Activated naive CD4-positive, alpha-beta T cell treated with anti-CD3 and anti-CD28 coated beads, Interleukin-2, amount 50 U/mL, for 72 hours (primary cell): Measurements from ENCODE around the gene CEP112. TPM values are rescaled to one million over a fixed set of nuclear protein-coding genes. Genes with fewer than 3 reads are reported as not detected.
"Not testable (repeated sequence)": the region's sequence is repeated elsewhere in the genome, so short reads cannot be mapped to it uniquely, and the experiment has no call there.

Experiments
- ATAC-seq, 2 donors: fragments of 150-1000 bp; cut with Tn5 transposase; 2 replicates each; pipeline ENCODE4 v1.10.0; 2021; ENCODE audit warnings: mild to moderate bottlenecking in 2 of 2, moderate library complexity in 2 of 2
- DNase-seq, 2 donors: peaks; one replicate each; pipeline ENCODE4 v3.0.0; 2021 to 2022; ENCODE audit warnings: low spot score in 2 of 2
- H3K27ac Mint-ChIP-seq, 2 donors: one replicate each; pipeline ENCODE4 v1.8.0; 2022; ENCODE audit warnings: mild to moderate bottlenecking in 2 of 2, mixed read lengths in 2 of 2
- H3K36me3 Mint-ChIP-seq, 2 donors: one replicate each; pipeline ENCODE4 v1.8.0; 2022; ENCODE audit warnings: mixed read lengths in 2 of 2
- H3K9me3 Mint-ChIP-seq, 2 donors: one replicate each; pipeline ENCODE4 v1.8.0; 2022; ENCODE audit warnings: mixed read lengths in 2 of 2
- total RNA-seq, 2 donors: library from RNA; stranded (reverse); gene quantifications; one replicate each; pipeline ENCODE4 v1.2.3, GENCODE V29; 2022

The CEP112 gene
- total RNA-seq, 2 donors from 2014 or later = 1.2 to 4.2 TPM

GRCh38 chr17:65826577-65826976 lies 365.4 kb downstream of the CEP112 start:
- H3K27ac Mint-ChIP-seq, DNase-seq, ATAC-seq: not testable (repeated sequence)
- Mint-ChIP-seq H3K9me3 (peaks cover 5 to 11% of the 10 kb centered on the region in 2 donors), H3K36me3 (peaks cover 11 to 18% of the 10 kb centered on the region in 2 donors)

DNA sequence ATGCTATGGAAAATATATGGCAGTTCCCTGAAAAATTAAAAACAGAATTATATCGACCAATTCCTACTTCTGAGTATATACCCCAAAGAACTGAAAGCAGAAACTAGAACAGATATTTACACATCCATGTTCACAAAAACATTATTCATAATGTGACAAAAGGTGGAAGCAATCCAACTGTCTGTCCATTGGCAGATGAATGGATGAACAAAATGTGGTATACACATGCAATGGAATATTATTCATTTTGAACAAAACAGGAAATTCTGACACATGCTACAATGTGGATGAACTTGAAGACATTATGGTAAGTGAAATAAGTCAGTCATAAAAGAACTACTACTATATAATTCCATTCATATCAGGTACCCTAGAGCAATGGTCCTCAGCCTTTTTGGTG lies 367.0 kb downstream of the CEP112 start:
- Mint-ChIP-seq H3K9me3 (peaks cover 0 to 10% of the 10 kb centered on the region in 2 donors), H3K27ac (no peak overlapping the region), H3K36me3 (peaks cover 0 to 10% of the 10 kb centered on the region in 2 donors)
- DNase-seq = no peak
- peak in 1 of 2 donors; percentile 89 for ATAC-seq

DNA sequence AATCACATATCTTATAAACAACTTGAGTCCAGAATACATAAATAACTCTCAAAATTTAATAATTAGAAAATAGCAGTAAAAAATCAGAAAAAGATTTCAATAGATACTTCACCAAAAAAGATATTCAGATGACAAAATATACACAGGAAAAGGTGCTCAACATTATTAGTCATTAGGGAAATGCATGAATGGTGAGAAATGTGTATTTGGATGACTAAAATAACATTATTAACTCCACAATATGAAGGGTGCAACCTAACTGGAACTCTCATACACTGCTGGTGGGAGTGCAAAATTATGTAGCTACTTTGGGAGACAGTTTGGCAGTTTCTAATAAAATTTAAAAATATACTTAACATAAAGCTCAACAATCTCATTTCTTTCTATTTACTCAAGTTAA lies 368.2 kb downstream of the CEP112 start:
- Mint-ChIP-seq H3K36me3 (peaks cover 0 to 10% of the 10 kb centered on the region in 2 donors), H3K27ac (no peak overlapping the region), H3K9me3 (peaks cover 0 to 10% of the 10 kb centered on the region in 2 donors)
- ATAC-seq (no peak), DNase-seq (no peak)

DNA sequence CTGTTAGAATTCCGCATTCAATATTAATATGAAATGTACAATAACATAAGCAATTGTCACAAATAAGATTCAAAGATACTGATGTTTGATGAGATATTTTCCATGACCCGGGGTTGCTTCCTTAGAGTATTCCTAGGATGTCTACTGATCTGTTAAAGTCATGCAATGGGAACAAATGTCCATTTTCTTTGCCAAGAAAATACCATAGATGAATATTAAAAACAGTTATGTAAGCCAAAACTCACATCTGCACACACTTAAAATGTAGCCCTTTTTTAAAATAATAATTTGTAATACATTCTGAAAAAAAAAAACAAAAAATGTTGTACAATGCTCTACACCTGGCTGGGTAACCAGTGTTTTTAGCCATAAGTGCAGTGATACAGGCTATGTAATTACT lies 371.1 kb downstream of the CEP112 start:
- no peak overlapping the region for H3K27ac Mint-ChIP-seq
- no peak for ATAC-seq
- no peaks in the 10 kb centered on the region for H3K36me3 Mint-ChIP-seq
- no peak for DNase-seq
- no peaks in the 10 kb centered on the region for H3K9me3 Mint-ChIP-seq

DNA sequence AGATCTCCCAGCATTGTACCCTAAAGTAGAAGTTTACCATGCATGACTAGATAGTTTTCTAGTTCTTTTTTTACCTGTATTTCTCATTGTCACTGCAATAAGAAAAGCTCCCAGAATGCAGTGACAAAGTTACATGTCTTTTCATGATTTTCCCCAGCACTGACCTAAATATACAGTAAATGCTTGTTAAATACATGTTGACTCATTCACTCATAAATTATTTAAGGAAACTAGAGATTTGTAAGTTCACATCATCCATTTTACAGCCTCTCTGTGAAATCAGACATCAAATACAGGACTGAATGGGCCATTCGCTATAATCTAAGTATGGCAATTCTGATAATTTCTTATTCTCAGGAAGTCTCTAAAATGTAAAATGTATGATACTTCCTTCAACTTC lies 371.6 kb downstream of the CEP112 start:
- no peak overlapping the region for H3K27ac Mint-ChIP-seq
- ATAC-seq = no peak
- no peaks in the 10 kb centered on the region for H3K36me3 Mint-ChIP-seq
- no peaks in the 10 kb centered on the region for H3K9me3 Mint-ChIP-seq
- DNase-seq = no peak

DNA sequence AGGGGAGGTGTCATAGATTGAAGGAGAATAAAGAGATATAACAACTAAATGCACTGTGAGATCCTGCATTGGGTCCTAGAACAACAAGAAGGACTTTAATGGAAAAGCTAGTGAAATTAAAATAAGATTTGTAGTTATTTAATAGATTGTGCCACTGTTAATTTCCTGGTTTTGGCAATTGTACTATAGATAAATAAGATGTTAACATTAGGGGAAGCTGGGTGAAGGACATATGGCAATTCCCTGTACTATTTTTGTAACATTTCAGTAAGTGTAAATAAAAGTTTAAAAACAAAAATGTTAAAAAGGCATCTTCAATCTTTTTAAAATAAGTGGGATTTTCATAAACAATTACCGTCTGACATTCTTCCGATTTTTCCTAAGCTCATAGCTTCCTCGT lies 372.1 kb downstream of the CEP112 start:
- Mint-ChIP-seq H3K36me3 (no peaks in the 10 kb centered on the region), H3K27ac (no peak overlapping the region), H3K9me3 (no peaks in the 10 kb centered on the region)
- DNase-seq (no peak), ATAC-seq (no peak)

DNA sequence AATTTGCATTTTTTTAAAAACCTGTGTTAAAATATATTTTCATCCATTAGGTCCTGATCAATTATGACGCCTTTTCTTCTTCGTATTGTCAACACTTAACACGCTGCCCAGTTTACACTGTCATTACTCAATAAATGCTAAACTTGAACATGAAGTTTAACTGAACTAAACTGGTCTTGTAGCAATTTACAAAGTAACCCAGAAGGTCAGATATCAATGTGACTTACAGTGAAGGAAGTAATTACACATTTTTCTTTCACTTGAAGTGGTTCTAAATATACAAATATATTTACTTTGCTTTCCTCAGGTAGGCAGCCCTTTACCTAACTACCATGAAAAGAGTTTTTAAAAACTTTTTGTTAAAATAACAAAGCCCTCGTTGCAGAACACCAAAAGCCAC lies 374.0 kb downstream of the CEP112 start:
- DNase-seq (no peak), ATAC-seq (no peak)
- no peaks in the 10 kb centered on the region for H3K9me3 Mint-ChIP-seq
- no peaks in the 10 kb centered on the region for H3K36me3 Mint-ChIP-seq
- H3K27ac Mint-ChIP-seq = no peak overlapping the region

- H3K9me3 Mint-ChIP-seq = peaks cover 11 to 15% of the 10 kb centered on the region in 2 donors
- DNase-seq (no peak), ATAC-seq (no peak)
- H3K27ac Mint-ChIP-seq = no peak overlapping the region
- peaks cover 4 to 16% of the 10 kb centered on the region in 2 donors for H3K36me3 Mint-ChIP-seq
These were observed 377.5 kb downstream of the CEP112 start for GRCh38 chr17:65814418-65814817.

GRCh38 chr17:65813306-65813705 lies 378.6 kb downstream of the CEP112 start:
- peaks cover 22 to 26% of the 10 kb centered on the region in 2 donors for H3K9me3 Mint-ChIP-seq
- ATAC-seq = no peak
- no peak for DNase-seq
- H3K27ac Mint-ChIP-seq = no peak overlapping the region
- peaks cover 15 to 27% of the 10 kb centered on the region in 2 donors for H3K36me3 Mint-ChIP-seq

- ATAC-seq (no peak), DNase-seq (no peak)
- peaks cover 27 to 43% of the 10 kb centered on the region in 2 donors for H3K36me3 Mint-ChIP-seq
- H3K27ac Mint-ChIP-seq = no peak overlapping the region
- H3K9me3 Mint-ChIP-seq = peaks cover 32 to 42% of the 10 kb centered on the region in 2 donors
These were observed 380.9 kb downstream of the CEP112 start for GRCh38 chr17:65811043-65811442.

DNA sequence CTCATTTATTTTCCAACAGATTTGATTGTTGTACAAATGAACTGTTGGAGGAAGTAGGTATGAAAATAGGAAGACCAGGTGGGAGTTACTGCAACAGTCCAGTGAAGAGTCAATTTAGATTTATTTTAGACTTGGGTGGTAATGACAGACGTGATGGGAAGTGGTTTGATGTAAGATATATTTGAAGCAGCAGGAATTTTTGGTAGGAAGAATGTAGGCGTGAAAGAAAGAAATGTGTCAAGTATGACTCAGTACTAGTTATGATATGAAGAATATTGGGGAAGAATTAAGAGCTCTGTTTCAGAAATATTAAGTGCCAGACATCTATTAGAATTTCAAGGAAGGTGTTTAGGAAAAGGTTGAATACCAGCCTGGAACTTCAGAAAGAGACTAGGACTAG lies 382.6 kb downstream of the CEP112 start:
- Mint-ChIP-seq H3K27ac (no peak overlapping the region), H3K36me3 (peaks cover 27 to 46% of the 10 kb centered on the region in 2 donors)

DNA sequence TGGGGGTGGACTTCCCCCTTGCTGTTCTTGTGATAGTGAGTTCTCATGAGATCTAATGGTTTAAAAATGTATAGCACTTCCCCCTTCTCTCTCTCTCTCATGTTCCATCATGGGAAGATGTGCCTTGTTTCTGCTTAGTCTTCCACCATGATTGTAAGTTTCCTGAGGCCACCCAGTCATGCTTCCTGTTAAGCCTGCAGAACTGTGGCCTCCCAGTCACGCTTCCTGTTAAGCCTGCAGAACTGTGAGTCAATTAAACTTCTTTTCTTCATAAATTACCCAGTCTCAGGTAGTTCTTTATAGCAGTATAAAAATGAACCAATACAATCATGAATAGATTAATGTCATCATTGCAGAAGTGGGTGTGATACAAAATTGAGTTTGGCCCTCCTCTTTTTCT lies 383.4 kb downstream of the CEP112 start:
- peak in 1 of 2 donors; percentile 64 for ATAC-seq
- DNase-seq, H3K27ac Mint-ChIP-seq: not testable (repeated sequence)
- Mint-ChIP-seq H3K36me3 (peaks cover 27 to 46% of the 10 kb centered on the region in 2 donors), H3K9me3 (peaks cover 32 to 44% of the 10 kb centered on the region in 2 donors)

More for the DNA sequence above, 382.6 kb downstream of the CEP112 start:
- no peak for DNase-seq
- ATAC-seq = no peak
- H3K9me3 Mint-ChIP-seq = peaks cover 32 to 44% of the 10 kb centered on the region in 2 donors

- ATAC-seq (no peak), DNase-seq (no peak)
- Mint-ChIP-seq H3K9me3 (peaks cover 40 to 52% of the 10 kb centered on the region in 2 donors), H3K27ac (peak overlapping the region in 1 of 2 donors; percentile 46), H3K36me3 (peaks cover 34 to 54% of the 10 kb centered on the region in 2 donors)
These were observed 384.6 kb downstream of the CEP112 start for GRCh38 chr17:65807361-65807760.

- DNase-seq (no peak), ATAC-seq (no peak)
- peaks cover 17 to 29% of the 10 kb centered on the region in 2 donors for H3K9me3 Mint-ChIP-seq
- H3K36me3 Mint-ChIP-seq = peaks cover 14 to 30% of the 10 kb centered on the region in 2 donors
- H3K27ac Mint-ChIP-seq = no peak overlapping the region
These were observed 390.4 kb downstream of the CEP112 start for GRCh38 chr17:65801513-65801912.

DNA sequence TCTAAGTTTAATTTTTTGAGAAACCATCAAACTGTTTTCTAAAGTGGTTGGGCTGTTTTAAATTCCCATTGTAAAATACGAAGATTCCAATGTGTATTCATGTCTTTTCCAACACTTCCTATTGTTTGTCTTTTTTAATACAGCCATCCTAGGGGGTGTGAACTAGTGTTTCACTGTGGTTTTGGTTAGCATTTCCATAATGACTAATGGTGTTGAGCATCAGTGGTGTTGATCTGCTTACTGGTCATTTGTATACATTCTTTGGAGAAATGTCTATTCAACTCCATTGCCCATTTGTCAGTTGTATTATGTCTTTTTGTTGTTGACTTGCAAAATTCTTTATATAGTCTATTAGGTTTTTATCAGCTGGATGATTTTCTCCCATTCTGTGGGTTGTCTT lies 391.3 kb downstream of the CEP112 start:
- ATAC-seq (no peak), DNase-seq (no peak)
- H3K36me3 Mint-ChIP-seq = peaks cover 13 to 23% of the 10 kb centered on the region in 2 donors
- peak overlapping the region in 1 of 2 donors; percentile 0 for H3K27ac Mint-ChIP-seq
- H3K9me3 Mint-ChIP-seq = peaks cover 17 to 22% of the 10 kb centered on the region in 2 donors

DNA sequence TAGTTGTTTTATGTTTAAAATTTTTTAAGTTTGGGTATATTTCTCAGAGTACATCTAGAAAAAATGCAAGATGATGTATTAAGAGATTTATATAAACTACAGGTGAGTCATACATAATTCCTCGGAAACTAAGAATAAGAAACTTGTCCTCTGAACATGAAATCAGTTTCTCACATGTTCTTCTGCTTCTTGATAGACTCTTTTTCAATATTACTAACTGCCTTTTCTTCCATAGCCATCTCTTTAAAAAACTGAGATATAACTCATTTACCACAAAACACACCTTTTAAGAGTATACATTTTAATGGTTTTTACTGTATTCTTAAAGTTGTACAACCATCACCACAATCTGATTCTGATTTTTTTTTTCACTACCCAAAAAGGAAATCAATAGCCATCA lies 392.1 kb downstream of the CEP112 start:
- Mint-ChIP-seq H3K36me3 (peaks cover 13 to 23% of the 10 kb centered on the region in 2 donors), H3K9me3 (peaks cover 17 to 22% of the 10 kb centered on the region in 2 donors), H3K27ac (peak overlapping the region; percentile 56 to 95)
- no peak for DNase-seq
- peak; percentile 59 to 89 for ATAC-seq

DNA sequence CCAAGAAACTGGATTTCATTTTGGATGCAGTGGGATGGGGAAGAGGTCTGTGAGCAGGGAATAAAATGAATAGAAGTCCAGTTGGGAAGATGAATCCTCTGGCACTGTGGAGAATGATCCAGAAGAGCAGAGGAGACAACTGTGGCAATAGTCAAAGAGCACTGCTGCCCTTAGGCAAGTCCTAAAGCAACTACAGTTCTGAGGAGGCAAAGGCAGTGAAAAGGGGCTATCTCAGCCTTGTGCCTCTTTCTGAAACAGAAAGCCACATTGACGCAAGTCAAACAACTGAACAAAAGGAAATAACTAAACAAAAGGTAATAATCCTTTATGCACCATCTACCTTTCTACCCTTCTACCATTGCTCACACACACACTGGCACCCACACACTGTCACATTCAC lies 392.5 kb downstream of the CEP112 start:
- Mint-ChIP-seq H3K27ac (peak overlapping the region; percentile 56 to 95), H3K9me3 (peaks cover 17 to 22% of the 10 kb centered on the region in 2 donors), H3K36me3 (peaks cover 13 to 23% of the 10 kb centered on the region in 2 donors)
- DNase-seq (peak in 1 of 2 donors; percentile 17), ATAC-seq (peak; percentile 75 to 86)

DNA sequence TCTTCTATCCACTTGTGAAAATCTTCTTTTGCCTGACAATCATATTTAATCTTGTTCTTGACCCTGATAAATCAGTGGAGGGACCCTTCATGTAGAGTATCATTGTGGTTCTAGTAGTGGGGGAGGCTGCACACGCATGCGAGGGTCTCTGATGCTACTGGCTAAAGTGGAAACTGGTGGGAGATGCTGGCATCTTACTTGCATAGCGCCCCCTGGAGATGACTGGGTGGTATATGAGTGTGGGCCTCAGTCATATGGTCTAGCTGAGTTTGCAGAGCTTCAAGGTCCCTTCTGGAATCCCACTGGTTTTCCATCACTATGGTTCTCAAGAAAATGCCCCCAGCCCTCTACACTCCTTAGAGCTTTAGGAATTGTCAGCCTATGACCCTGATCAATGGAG lies 394.1 kb downstream of the CEP112 start:
- H3K9me3 Mint-ChIP-seq = peaks cover 14 to 18% of the 10 kb centered on the region in 2 donors
- peak in 1 of 2 donors; percentile 25 for DNase-seq
- no peak for ATAC-seq
- H3K27ac Mint-ChIP-seq = no peak overlapping the region
- H3K36me3 Mint-ChIP-seq = peaks cover 11 to 19% of the 10 kb centered on the region in 2 donors
